ENCODE data around the gene NUMA1. TPM values are rescaled to one million over a fixed set of nuclear protein-coding genes. Genes with fewer than 3 reads are reported as not detected.

The NUMA1 gene
- total RNA-seq, 3 donors from 2014 or later (not counting 1 experiment from before 2014, with no cell fraction given) = 261 to 290 (median 262) TPM

DNA sequence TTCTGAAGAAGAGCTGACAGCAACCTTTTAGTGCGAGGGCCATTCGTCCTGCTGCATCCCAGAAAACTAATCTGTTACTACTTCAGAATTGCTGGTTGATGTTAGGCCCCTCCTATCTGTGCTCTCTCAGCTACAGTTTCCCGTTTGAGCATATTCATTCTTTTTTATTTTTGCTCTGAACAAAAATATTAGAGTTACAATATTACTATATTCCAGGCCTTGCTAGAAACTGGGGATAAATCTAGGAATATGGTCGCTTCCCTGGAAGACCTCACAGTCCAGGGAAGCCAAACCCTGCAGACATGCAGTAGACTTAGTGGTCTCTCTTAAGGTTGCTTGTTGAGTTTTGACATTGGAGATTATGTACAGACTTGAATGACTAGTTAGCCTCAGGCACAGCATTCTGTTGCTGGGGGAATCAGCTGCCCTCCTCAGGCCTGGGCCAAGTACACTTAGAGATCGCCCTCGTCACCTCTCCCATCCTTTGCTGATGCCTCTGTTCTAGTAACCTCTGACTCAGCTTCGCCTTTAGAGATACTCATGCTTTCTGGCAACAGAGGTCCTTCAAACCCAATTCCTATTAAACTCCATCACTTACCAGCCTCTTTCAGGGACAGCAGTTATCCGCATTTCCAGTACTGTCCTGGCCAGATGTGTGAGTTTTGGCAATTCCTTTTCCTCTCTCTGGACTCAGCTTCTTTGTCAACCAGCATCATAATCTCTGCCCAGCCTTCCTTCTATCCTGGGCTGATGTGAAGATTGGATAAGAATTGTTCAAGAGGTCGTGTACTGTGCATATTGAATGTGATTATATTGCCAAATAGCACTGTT is 32.9 kb upstream of the NUMA1 start:
- DNase-seq = peak in 1 of 2 donors; percentile 26
- Histone ChIP-seq H3K4me3 (ENCODE audit: low read length) (peak overlapping the region; percentile 69), H3K36me3 (ENCODE audit: control insufficient read depth, insufficient read depth, low read length) (peaks cover 2% of the 10 kb centered on the region), H3K4me1 (ENCODE audit: control insufficient read depth, insufficient read depth, low read length) (peaks cover 19% of the 10 kb centered on the region), H3K27me3 (ENCODE audit: control insufficient read depth, insufficient read depth, low read length) (no peaks in the 10 kb centered on the region), H3K27ac (ENCODE audit: low read length) (peak overlapping the region; percentile 90), H3K9me3 (ENCODE audit: control insufficient read depth, insufficient read depth, low read length) (no peaks in the 10 kb centered on the region)
- no peaks in the 10 kb centered on the region for H3K9me3 Mint-ChIP-seq
- peak overlapping the region; percentile 95 to 96 for H3K27ac Mint-ChIP-seq
- no peaks in the 10 kb centered on the region for H3K36me3 Mint-ChIP-seq
- peaks cover 7 to 23% of the 10 kb centered on the region in 2 donors for H3K27me3 Mint-ChIP-seq (ENCODE audit: low read depth in 2 of 2)
- no peak for ATAC-seq
- WGBS (ENCODE audit: insufficient coverage) = 72% methylated on average over 7 of the region's 9 CpGs
- peaks cover 20 to 24% of the 10 kb centered on the region in 2 donors for H3K4me1 Mint-ChIP-seq
- intact Hi-C loops (cut with micrococcal nuclease) = loop anchor here (1.0 to 2.0 kb wide), 4 partner anchors 10 to 185 kb away; partner anchors contain the start of genes LAMTOR1, LRRC51, NUMA1 and XNDC1N
- peak overlapping the region; percentile 94 for H3K4me3 Mint-ChIP-seq
- no peak for TF ChIP-seq CTCF (IDR thresholded peaks at IDR 0.05)

DNA sequence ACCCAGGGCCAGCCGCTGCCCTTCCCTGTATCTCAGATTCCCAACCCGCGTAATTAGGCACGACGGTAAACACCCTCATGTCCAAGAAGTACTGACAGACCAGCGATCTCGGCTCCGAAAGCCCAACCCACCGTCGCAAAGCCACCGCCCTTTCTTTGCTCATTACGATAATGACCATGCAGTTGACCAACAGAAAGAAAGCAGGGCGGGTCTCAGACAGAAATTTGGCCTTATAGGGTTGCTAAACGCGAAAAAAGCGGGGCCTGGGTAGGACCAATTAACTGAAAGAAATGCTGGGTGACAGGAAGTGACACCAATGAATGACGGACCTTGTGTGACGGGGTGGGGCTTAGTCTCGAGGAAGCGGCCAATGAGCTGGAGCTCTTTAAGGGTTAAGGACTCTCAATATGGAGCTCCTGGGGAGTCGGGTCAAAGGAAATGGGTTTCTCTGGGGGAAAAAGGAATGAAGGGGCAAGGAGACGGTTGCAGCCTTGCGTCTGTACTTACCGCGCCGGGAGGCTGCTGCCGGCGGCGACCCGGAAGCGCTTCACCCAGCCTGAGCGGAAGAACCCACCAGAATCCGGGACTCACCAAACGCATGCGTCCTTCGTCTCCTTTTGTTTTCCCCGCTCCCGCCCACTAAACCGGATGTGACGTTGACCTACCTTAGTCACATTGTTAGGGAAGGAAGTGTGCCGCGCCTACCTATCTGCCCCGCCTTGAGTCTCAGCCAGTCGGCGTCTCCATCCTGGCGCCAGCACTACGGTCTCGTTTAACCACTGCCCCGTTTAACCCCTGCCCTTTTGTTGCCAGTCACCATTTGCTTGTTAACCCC is 32.0 kb upstream of the NUMA1 start, which contains the start of gene ANAPC15:
ANAPC15 (minus strand) TSS at position 553 of the 835 bp plus-strand sequence. CDS start 1,419 bp downstream, outside the sequence.
- peaks cover 19% of the 10 kb centered on the region for H3K4me1 ChIP-seq (ENCODE audit: control insufficient read depth, insufficient read depth, low read length)
- intact Hi-C loops (cut with micrococcal nuclease) = loop anchor here (1.0 to 2.0 kb wide), 4 partner anchors 9 to 184 kb away; partner anchors contain the start of genes LAMTOR1, LRRC51, NUMA1 and XNDC1N
- Mint-ChIP-seq H3K4me3 (peak within 1 kb of the TSS; percentile 94), H3K27ac (peak within 1 kb of the TSS; percentile 95 to 96), H3K9me3 (no peaks in the 10 kb centered on the region), H3K4me1 (peaks cover 20 to 24% of the 10 kb centered on the region in 2 donors), H3K36me3 (no peaks in the 10 kb centered on the region), H3K27me3 (ENCODE audit: low read depth in 2 of 2) (peaks cover 7 to 23% of the 10 kb centered on the region in 2 donors)
- peak within 1 kb of the TSS; percentile 90 for H3K27ac ChIP-seq (ENCODE audit: low read length)
- no peaks in the 10 kb centered on the region for H3K9me3 ChIP-seq (ENCODE audit: control insufficient read depth, insufficient read depth, low read length)
- H3K27me3 ChIP-seq (ENCODE audit: control insufficient read depth, insufficient read depth, low read length) = no peaks in the 10 kb centered on the region
- WGBS (ENCODE audit: insufficient coverage) = under 1% methylated on average over 49 of the region's 49 CpGs
- peak within 1 kb of the TSS; percentile 69 for H3K4me3 ChIP-seq (ENCODE audit: low read length)
- TF ChIP-seq CTCF (IDR thresholded peaks at IDR 0.05) = no peak
- ATAC-seq (peak; percentile 88 to 95 (median 88)), DNase-seq (peak; percentile 95 to 100)
- peaks cover 2% of the 10 kb centered on the region for H3K36me3 ChIP-seq (ENCODE audit: control insufficient read depth, insufficient read depth, low read length)

GRCh38 chr11:72111300-72112142 is 31.2 kb upstream of the NUMA1 start:
- H3K4me3 ChIP-seq (ENCODE audit: low read length) = peak overlapping the region; percentile 69
- Mint-ChIP-seq H3K9me3 (no peaks in the 10 kb centered on the region), H3K27ac (peak overlapping the region; percentile 95 to 96), H3K36me3 (no peaks in the 10 kb centered on the region), H3K27me3 (ENCODE audit: low read depth in 2 of 2) (peaks cover 7 to 18% of the 10 kb centered on the region in 2 donors), H3K4me3 (peak overlapping the region; percentile 94), H3K4me1 (peaks cover 20 to 24% of the 10 kb centered on the region in 2 donors)
- peaks cover 2% of the 10 kb centered on the region for H3K36me3 ChIP-seq (ENCODE audit: control insufficient read depth, insufficient read depth, low read length)
- DNase-seq (no peak), ATAC-seq (peak in 2 of 3 donors; percentile 0)
- 6% methylated on average over 10 of the region's 10 CpGs for WGBS (ENCODE audit: insufficient coverage)
- H3K4me1 ChIP-seq (ENCODE audit: control insufficient read depth, insufficient read depth, low read length) = peaks cover 19% of the 10 kb centered on the region
- H3K27ac ChIP-seq (ENCODE audit: low read length) = peak overlapping the region; percentile 90
- H3K27me3 ChIP-seq (ENCODE audit: control insufficient read depth, insufficient read depth, low read length) = no peaks in the 10 kb centered on the region
- no peaks in the 10 kb centered on the region for H3K9me3 ChIP-seq (ENCODE audit: control insufficient read depth, insufficient read depth, low read length)
- TF ChIP-seq CTCF (IDR thresholded peaks at IDR 0.05) = no peak
- intact Hi-C loops (cut with micrococcal nuclease) = loop anchor here (1.0 to 2.0 kb wide), 4 partner anchors 8 to 183 kb away; partner anchors contain the start of genes LAMTOR1, LRRC51, NUMA1 and XNDC1N
